Measurements from ENCODE around the gene RAP1GAP2.

DNA sequence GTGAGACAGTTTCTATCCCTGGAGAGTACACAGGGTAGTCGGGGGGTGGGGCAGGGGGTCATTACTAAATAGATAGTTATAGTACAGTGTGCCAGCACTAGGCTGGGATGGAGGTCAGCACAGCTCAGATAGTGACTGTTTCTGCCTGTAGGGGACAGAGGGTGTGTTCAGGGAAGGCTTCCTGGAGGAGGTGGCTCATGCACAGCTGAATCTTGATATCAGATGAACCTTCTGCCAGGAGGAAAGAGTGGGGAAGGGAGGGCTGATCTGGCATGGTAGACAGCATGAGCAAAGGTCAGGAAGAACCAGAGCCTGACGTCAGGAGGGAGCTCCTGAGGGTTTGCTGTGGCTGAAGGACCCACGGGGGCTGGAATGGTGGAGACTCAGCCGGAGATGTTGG is 210.6 kb downstream of the RAP1GAP2 start:
- TF ChIP-seq, protein P1, sequence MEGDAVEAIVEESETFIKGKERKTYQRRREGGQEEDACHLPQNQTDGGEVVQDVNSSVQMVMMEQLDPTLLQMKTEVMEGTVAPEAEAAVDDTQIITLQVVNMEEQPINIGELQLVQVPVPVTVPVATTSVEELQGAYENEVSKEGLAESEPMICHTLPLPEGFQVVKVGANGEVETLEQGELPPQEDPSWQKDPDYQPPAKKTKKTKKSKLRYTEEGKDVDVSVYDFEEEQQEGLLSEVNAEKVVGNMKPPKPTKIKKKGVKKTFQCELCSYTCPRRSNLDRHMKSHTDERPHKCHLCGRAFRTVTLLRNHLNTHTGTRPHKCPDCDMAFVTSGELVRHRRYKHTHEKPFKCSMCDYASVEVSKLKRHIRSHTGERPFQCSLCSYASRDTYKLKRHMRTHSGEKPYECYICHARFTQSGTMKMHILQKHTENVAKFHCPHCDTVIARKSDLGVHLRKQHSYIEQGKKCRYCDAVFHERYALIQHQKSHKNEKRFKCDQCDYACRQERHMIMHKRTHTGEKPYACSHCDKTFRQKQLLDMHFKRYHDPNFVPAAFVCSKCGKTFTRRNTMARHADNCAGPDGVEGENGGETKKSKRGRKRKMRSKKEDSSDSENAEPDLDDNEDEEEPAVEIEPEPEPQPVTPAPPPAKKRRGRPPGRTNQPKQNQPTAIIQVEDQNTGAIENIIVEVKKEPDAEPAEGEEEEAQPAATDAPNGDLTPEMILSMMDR (IDR thresholded peaks at IDR 0.05; ENCODE audit: insufficient read depth, low read depth, low read length) = no peak
- no peak for TF ChIP-seq EZH2 (IDR thresholded peaks at IDR 0.05; ENCODE audit: insufficient read depth, low read length)
